GM21528 (cell line): ENCODE measurements around the gene IL21.
"Not testable (repeated sequence)": the region's sequence is repeated elsewhere in the genome, so short reads cannot be mapped to it uniquely, and the experiment has no call there.

Experiments used
- ATAC-seq: cut with Tn5 transposase; IDR thresholded peaks from one replicate; pipeline ENCODE4 v1.9.1; 2021; ENCODE audit warnings: mild to moderate bottlenecking, moderate library complexity; ENCODE audit not compliant: unreplicated experiment, low FRiP score

Gene IL21

DNA sequence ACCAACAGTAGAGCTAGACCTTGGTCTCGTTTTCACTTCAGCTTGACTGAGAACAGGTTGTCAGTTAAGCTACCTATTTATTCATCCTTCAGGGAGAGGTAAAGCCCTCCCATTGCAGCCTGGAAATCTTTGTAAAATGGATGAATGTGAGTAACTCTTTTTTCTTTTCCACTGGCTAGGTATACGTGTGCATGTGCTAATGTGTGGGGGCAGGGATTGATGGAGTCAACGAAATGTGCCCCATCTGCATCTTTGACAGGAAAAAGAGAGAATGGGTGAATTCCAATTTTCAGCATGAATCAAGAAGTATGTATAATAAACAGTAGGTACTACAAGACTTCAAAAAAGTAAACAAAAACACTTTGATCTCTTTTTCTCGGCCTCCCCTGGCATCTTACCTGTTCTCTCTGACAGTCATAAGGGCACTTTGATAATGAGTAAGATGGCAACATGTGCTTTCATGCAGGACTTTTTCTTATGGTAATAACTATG is at the start of gene IL21:
IL21 (minus strand) TSS at position 51 of the 492 bp plus-strand sequence. CDS start 55 bp downstream, outside the sequence.
- no peak for ATAC-seq

GRCh38 chr4:122669911-122670738 is 49.3 kb upstream of the IL21 start:
- ATAC-seq = no peak

GRCh38 chr4:122668241-122668640 is 47.4 kb upstream of the IL21 start:
- ATAC-seq = no peak

DNA sequence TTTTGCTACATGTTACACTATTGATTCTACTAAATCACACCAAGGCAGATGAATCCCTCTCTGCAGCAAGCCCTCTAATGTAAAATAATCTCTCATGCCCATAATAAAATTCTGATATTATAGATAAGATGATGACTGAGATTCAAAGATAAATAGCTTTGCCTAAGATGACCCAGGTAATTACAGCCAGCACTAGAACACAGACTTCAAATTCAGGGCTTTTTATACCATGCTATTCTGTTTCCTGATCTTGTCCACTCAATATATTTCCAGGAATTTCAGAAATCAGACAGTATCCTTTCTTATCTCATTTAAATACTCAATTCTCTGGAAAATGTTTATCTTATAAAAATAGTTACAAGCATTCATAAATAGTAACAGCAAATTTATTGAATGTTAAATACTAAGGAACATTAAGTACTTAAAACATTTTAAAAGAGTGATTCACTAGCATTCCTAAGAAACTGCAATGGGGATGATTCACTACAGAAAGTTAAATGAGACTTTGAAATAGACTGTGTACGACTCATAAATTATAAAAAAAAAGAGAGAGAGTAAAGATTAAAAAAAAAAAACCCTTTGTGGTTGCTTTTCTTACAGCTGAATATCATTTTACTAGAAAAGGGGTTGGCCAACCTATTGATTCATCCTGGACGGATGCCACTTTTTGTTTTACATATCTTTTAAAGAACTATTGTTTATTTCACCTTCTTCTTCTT is 45.8 kb upstream of the IL21 start:
- no peak for ATAC-seq

- no peak for ATAC-seq
These were observed 44.5 kb upstream of the IL21 start for GRCh38 chr4:122665161-122665929.

- no peak for ATAC-seq
These were observed 43.1 kb upstream of the IL21 start for GRCh38 chr4:122663814-122664610.

GRCh38 chr4:122663291-122663690 is 42.4 kb upstream of the IL21 start:
- ATAC-seq = no peak

- ATAC-seq = no peak
These were observed 41.8 kb upstream of the IL21 start for GRCh38 chr4:122662701-122663100.

- no peak for ATAC-seq
These were observed 40.6 kb upstream of the IL21 start for GRCh38 chr4:122661176-122662160.

GRCh38 chr4:122658818-122659295 is 38.0 kb upstream of the IL21 start:
- ATAC-seq = no peak

- no peak for ATAC-seq
These were observed 37.5 kb upstream of the IL21 start for GRCh38 chr4:122658377-122658776.

GRCh38 chr4:122657553-122657952 is 36.7 kb upstream of the IL21 start:
- ATAC-seq = no peak

DNA sequence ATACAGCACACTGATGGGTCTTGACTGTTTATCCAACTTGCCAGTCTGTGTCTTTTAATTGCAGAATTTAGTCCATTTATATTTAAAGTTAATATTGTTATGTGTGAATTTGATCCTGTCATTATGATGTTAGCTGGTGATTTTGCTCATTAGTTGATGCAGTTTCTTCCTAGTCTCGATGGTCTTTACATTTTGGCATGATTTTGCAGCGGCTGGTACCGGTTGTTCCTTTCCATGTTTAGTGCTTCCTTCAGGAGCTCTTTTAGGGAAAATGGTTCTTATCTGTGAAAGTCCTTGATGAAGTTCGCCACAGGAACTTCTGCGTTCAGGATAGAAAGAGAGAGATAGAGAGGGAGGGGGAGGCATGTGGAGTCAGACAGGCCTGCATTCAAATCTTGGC is 35.7 kb upstream of the IL21 start:
- not testable (repeated sequence) for ATAC-seq

DNA sequence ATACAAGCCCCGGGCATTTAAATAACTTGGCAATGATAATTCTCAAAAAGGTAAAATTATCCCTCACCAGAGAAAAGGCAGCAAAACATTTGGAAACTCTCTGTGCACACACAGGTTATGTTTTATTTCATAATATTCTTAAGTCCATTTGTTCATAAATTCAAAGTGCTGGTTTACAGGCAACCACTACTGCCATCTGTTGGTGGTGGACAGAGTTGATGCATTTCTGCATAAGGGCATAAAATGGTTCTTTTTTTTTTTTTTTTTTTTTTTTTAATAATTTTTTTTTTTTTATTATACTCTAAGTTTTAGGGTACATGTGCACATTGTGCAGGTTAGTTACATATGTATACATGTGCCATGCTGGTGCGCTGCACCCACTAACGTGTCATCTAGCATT is 31.5 kb upstream of the IL21 start:
- no peak for ATAC-seq

DNA sequence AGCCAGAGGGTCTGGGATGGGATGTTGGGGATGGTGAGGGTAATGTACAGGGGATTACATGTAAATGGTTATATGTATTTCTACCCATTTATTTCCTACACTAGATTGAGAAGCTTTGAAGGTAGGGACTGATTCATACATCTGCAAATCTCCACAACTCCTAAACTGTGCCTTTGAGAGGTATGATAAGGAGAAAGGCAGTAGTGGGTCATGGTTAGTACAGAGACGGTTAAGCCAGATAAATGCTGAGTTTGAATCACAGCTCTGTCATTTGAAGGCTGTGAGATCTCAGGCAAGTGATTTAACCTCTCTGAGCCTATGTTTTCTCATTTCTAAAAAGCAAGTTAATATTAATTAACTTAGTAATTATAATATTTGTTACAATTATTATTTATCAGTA is 29.3 kb upstream of the IL21 start:
- no peak for ATAC-seq

- ATAC-seq = no peak
These were observed 26.8 kb upstream of the IL21 start for GRCh38 chr4:122647656-122648055.

GRCh38 chr4:122643257-122643656 is 22.4 kb upstream of the IL21 start:
- no peak for ATAC-seq

DNA sequence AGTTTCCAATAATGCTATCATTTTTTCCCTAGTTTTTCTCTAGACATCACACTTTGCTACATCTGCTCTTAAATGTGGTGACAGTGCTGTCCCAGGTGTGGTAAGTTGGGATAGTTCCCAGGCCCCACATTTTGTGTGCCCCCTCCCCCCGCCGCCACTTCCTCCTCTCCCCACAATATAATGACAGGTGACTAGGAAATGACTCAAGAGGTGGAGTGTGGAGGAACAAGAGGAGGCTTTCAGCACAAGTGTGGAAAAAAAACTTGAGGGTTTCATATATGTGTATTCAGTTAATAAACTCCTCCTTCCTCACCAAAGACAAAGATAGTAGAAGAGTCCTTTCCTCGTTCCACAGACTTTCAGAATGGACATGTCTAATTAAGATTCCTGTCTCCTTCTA is 18.3 kb upstream of the IL21 start:
- ATAC-seq = no peak

GRCh38 chr4:122636697-122637096 is 15.8 kb upstream of the IL21 start:
- ATAC-seq = no peak
